Stomach (tissue), 4 donors: Measurements from ENCODE around the gene WNT5A.

Experiments
- EP300 ChIP-seq: sonication (generic); formaldehyde crosslinking; IDR thresholded peaks from one replicate; pipeline ENCODE4 v1.6.1; 2017; ENCODE audit warnings: antibody characterized with exemption
- POLR2A ChIP-seq, 4 donors: fragments of 450-650 bp; IDR thresholded peaks; one replicate each; pipeline ENCODE4 v1.6.1; 2016; ENCODE audit warnings: antibody characterized with exemption in 4 of 4, control low read depth in 2 of 4, mild to moderate bottlenecking in 1 of 4, moderate library complexity in 1 of 4
- TF ChIP-seq, protein P1 (sequence below), 7 experiments: fragments of 450-650 bp in 4 of 7; fragments of 200-600 bp in 3 of 7; sonication (generic) in 3 of 7; IDR thresholded peaks; one replicate each; pipeline ENCODE4 v1.5.1; 2016 to 2019; ENCODE audit warnings: antibody characterized with exemption in 7 of 7, control low read depth in 2 of 7, mild to moderate bottlenecking in 1 of 7

DNA sequence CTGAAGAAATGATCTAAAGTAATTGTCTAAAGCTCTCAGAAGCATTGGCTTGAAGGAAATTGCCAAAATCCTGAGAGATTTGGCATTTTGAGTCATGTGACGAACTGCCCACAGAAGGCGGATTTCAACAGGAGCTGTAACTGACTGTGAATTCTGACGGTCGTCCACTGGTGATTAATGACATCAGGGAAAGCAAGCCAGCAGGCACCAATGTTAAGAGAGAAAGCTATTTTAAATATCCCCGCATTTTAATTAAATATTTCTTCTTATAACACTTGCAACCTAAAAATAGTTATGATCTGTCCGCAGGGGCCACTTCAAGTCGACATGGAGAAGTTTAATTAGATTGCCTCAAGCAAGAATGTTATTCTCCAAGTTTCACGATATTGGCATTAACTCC, 51.6 kb downstream of the WNT5A start:
- TF ChIP-seq POLR2A (IDR thresholded peaks at IDR 0.05) = no peak
- TF ChIP-seq, protein P1, sequence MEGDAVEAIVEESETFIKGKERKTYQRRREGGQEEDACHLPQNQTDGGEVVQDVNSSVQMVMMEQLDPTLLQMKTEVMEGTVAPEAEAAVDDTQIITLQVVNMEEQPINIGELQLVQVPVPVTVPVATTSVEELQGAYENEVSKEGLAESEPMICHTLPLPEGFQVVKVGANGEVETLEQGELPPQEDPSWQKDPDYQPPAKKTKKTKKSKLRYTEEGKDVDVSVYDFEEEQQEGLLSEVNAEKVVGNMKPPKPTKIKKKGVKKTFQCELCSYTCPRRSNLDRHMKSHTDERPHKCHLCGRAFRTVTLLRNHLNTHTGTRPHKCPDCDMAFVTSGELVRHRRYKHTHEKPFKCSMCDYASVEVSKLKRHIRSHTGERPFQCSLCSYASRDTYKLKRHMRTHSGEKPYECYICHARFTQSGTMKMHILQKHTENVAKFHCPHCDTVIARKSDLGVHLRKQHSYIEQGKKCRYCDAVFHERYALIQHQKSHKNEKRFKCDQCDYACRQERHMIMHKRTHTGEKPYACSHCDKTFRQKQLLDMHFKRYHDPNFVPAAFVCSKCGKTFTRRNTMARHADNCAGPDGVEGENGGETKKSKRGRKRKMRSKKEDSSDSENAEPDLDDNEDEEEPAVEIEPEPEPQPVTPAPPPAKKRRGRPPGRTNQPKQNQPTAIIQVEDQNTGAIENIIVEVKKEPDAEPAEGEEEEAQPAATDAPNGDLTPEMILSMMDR (IDR thresholded peaks at IDR 0.05) = no peak
- TF ChIP-seq EP300 = no peak
